T-cell (primary cell): ENCODE measurements around the gene PCDHB7. TPM values are rescaled to one million over a fixed set of nuclear protein-coding genes. Genes with fewer than 3 reads are reported as not detected.
"Not testable (repeated sequence)": the region's sequence is repeated elsewhere in the genome, so short reads cannot be mapped to it uniquely, and the experiment has no call there.

Source experiments
- ATAC-seq, 4 experiments: fragments of 200-7000 bp in 3 of 4; fragments of 150-1000 bp in 1 of 4; cut with Tn5 transposase; replicated peaks in 1 of 4; 1 replicate in 3 of 4; 2 replicates in 1 of 4; pipeline ENCODE4 v1.10.0; 2021; ENCODE audit warnings: moderate library complexity in 3 of 4, mild to moderate bottlenecking in 2 of 4, moderate number of reproducible peaks in 1 of 4
- CTCF ChIA-PET, 2 donors: fragments of 300-600 bp; sonication (Branson Sonifier 250); formaldehyde crosslinking; loops; one replicate each; lab custom pipeline; 2022; ENCODE audit warnings: antibody characterized with exemption in 2 of 2; lab: Charles Lee
- POLR2A ChIA-PET, 2 donors: fragments of 300-600 bp; sonication (Branson Sonifier 250); formaldehyde crosslinking; loops; one replicate each; lab custom pipeline; 2022; ENCODE audit warnings: antibody characterized with exemption in 2 of 2; lab: Charles Lee
- DNase-seq, 35 experiments: peaks; one replicate each; pipeline versions ENCODE4 v3.0.0 to v3.0.0-alpha.2; 2013 to 2023
- H3K27ac ChIP-seq: one replicate; pipeline ENCODE4 v1.5.1; 2013; ENCODE audit warnings: low read length
- H3K27me3 ChIP-seq, 2 experiments: replicated peaks in 1 of 2; 1 replicate in 1 of 2; 2 replicates in 1 of 2; pipeline versions ENCODE4 v1.6.1 to v1.7.0; 2013; ENCODE audit warnings: low read length in 1 of 2, mixed read lengths in 1 of 2; ENCODE audit not compliant: control insufficient read depth in 2 of 2, insufficient read depth in 2 of 2; ENCODE audit errors: extremely low read depth in 1 of 2
- H3K36me3 ChIP-seq, 2 donors: 1 replicate in 1 of 2; 2 replicates in 1 of 2; pipeline versions ENCODE4 v1.6.1 to v1.7.0; 2013; ENCODE audit warnings: low read length in 1 of 2; ENCODE audit not compliant: control insufficient read depth in 2 of 2, insufficient read depth in 1 of 2; ENCODE audit errors: extremely low read depth in 1 of 2
- H3K4me1 ChIP-seq, 2 experiments: 1 replicate in 1 of 2; 2 replicates in 1 of 2; pipeline versions ENCODE4 v1.6.1 to v1.7.0; 2013; ENCODE audit warnings: low read length in 2 of 2, mixed read lengths in 1 of 2; ENCODE audit not compliant: insufficient read depth in 2 of 2, control insufficient read depth in 1 of 2; ENCODE audit errors: extremely low read depth in 1 of 2
- H3K4me3 ChIP-seq, 2 donors: 1 replicate in 1 of 2; 2 replicates in 1 of 2; pipeline versions ENCODE4 v1.5.1 to v1.7.0; 2013; ENCODE audit warnings: mild to moderate bottlenecking in 2 of 2, low read length in 1 of 2, moderate library complexity in 1 of 2; ENCODE audit not compliant: control insufficient read depth in 1 of 2; ENCODE audit errors: extremely low read depth in 1 of 2
- H3K9me3 ChIP-seq: 2 replicates; pipeline ENCODE4 v1.7.0; 2013
- H3K27ac Mint-ChIP-seq, 2 donors: one replicate each; pipeline ENCODE4 v1.8.0; 2020 to 2021; ENCODE audit warnings: mild to moderate bottlenecking in 2 of 2, mixed read lengths in 2 of 2
- H3K27me3 Mint-ChIP-seq, 2 donors: one replicate each; pipeline ENCODE4 v1.8.0; 2021 to 2022; ENCODE audit warnings: mixed read lengths in 2 of 2
- H3K36me3 Mint-ChIP-seq: one replicate; pipeline ENCODE4 v1.8.0; 2021; ENCODE audit warnings: mixed read lengths
- H3K4me1 Mint-ChIP-seq, 3 donors: one replicate each; pipeline ENCODE4 v1.8.0; 2020 to 2022; ENCODE audit warnings: mixed read lengths in 3 of 3, mild to moderate bottlenecking in 1 of 3
- H3K4me3 Mint-ChIP-seq, 3 donors: one replicate each; pipeline ENCODE4 v1.8.0; 2020 to 2022; ENCODE audit warnings: mild to moderate bottlenecking in 3 of 3, mixed read lengths in 3 of 3, moderate library complexity in 3 of 3
- H3K9me3 Mint-ChIP-seq, 3 donors: one replicate each; pipeline ENCODE4 v1.8.0; 2020 to 2022; ENCODE audit warnings: mixed read lengths in 3 of 3
- WGBS: methylation state at CpG from one replicate; pipeline ENCODE4 v1.1.5; 2013; ENCODE audit warnings: missing lambda C conversion rate; ENCODE audit not compliant: insufficient coverage; 5-methylcytosine and 5-hydroxymethylcytosine counted together
- total RNA-seq, 35 experiments: library from RNA in 6 of 35; stranded (reverse) in 6 of 35; fragments of 120-200 nt in 1 of 35; gene quantifications; one replicate each; pipeline versions ENCODE4 v1.2.1 to v1.2.4 and lab custom pipeline; 2013 to 2026

PCDHB7 gene
- total RNA-seq, 5 donors from 2014 or later (not counting 1 experiment from before 2014, with no cell fraction given), result not detected

GRCh38 chr5:141214583-141214982 is 42.1 kb downstream of the PCDHB7 start:
- not testable (repeated sequence) for H3K36me3 Mint-ChIP-seq

GRCh38 chr5:141215504-141215903 is 43.1 kb downstream of the PCDHB7 start:
- H3K9me3 ChIP-seq, H3K4me3 ChIP-seq, H3K27ac ChIP-seq, H3K36me3 Mint-ChIP-seq, H3K4me1 ChIP-seq, POLR2A ChIA-PET, CTCF ChIA-PET, H3K36me3 ChIP-seq, ATAC-seq, H3K4me1 Mint-ChIP-seq, H3K4me3 Mint-ChIP-seq, H3K27ac Mint-ChIP-seq, DNase-seq: not testable (repeated sequence)
- H3K27me3 ChIP-seq, result peaks cover 12 to 19% of the 10 kb centered on the region in 2 experiments
- Mint-ChIP-seq H3K27me3 (peaks cover 57 to 63% of the 10 kb centered on the region in 2 donors), H3K9me3 (peaks cover 10 to 35% (median 30%) of the 10 kb centered on the region in 3 donors)
- WGBS, result 41% methylated on average over 10 of the region's 40 CpGs

More at GRCh38 chr5:141214583-141214982, 42.1 kb downstream of the PCDHB7 start:
- WGBS, result 62% methylated on average over 3 of the region's 12 CpGs
- POLR2A ChIA-PET, result interaction anchor here in 1 of 2 donors (0.6 kb wide), 1 partner anchor 299 kb away, joined by 7 read pairs; no protein-coding TSS in a partner anchor
- H3K36me3 ChIP-seq, H3K27ac ChIP-seq, H3K4me3 Mint-ChIP-seq, H3K27ac Mint-ChIP-seq, ATAC-seq, H3K9me3 ChIP-seq, CTCF ChIA-PET, DNase-seq, H3K4me1 ChIP-seq, H3K4me3 ChIP-seq, H3K4me1 Mint-ChIP-seq: not testable (repeated sequence)
- H3K27me3 Mint-ChIP-seq, result peaks cover 54 to 59% of the 10 kb centered on the region in 2 donors
- H3K27me3 ChIP-seq, result peaks cover 12 to 22% of the 10 kb centered on the region in 2 experiments
- peaks cover 7 to 28% (median 26%) of the 10 kb centered on the region in 3 donors for H3K9me3 Mint-ChIP-seq

- CTCF ChIA-PET, H3K4me3 Mint-ChIP-seq, H3K9me3 ChIP-seq, H3K36me3 ChIP-seq, ATAC-seq, H3K27ac Mint-ChIP-seq, H3K36me3 Mint-ChIP-seq, H3K4me1 ChIP-seq, DNase-seq, H3K4me1 Mint-ChIP-seq, H3K4me3 ChIP-seq, H3K27ac ChIP-seq, POLR2A ChIA-PET: not testable (repeated sequence)
- no CpG with 5 or more reads among the region's 26 CpGs for WGBS
- peaks cover 12 to 17% of the 10 kb centered on the region in 2 experiments for H3K27me3 ChIP-seq
- peaks cover 10 to 34% (median 28%) of the 10 kb centered on the region in 3 donors for H3K9me3 Mint-ChIP-seq
- H3K27me3 Mint-ChIP-seq, result peaks cover 57 to 64% of the 10 kb centered on the region in 2 donors
Observed at GRCh38 chr5:141216035-141216434, 43.6 kb downstream of the PCDHB7 start.

GRCh38 chr5:141223112-141223783 is 50.8 kb downstream of the PCDHB7 start, which contains the start of gene PCDHB14:
Gene PCDHB14 (plus strand): TSS chr5:141223343. CDS start chr5:141223506, 163 bp downstream.
- H3K9me3 Mint-ChIP-seq, result peaks cover 6 to 31% (median 25%) of the 10 kb centered on the region in 3 donors
- no peak for ATAC-seq
- no peak within 1 kb of the TSS for H3K27ac Mint-ChIP-seq
- peak in 1 of 35 experiments; percentile 40 for DNase-seq
- Histone ChIP-seq H3K4me3 (no peak within 1 kb of the TSS), H3K9me3 (no peaks in the 10 kb centered on the region), H3K27me3 (peaks cover 4 to 24% of the 10 kb centered on the region in 2 experiments), H3K27ac (no peak within 1 kb of the TSS), H3K36me3 (no peaks in the 10 kb centered on the region), H3K4me1 (no peaks in the 10 kb centered on the region)
- peaks cover 57 to 64% of the 10 kb centered on the region in 2 donors for H3K27me3 Mint-ChIP-seq
- 29% methylated on average over 14 of the region's 15 CpGs for WGBS
- peaks cover 3% of the 10 kb centered on the region for H3K36me3 Mint-ChIP-seq
- CTCF ChIA-PET, result interaction anchor here (1.2 to 1.5 kb wide), 4 partner anchors 9 to 341 kb away, joined by 3 to 16 read pairs (median 4); no protein-coding TSS in a partner anchor
- peaks cover 0 to 7% (median 6%) of the 10 kb centered on the region in 3 donors for H3K4me1 Mint-ChIP-seq
- POLR2A ChIA-PET, result no interaction called here
- peak within 1 kb of the TSS in 2 of 3 donors; percentile 4 to 26 for H3K4me3 Mint-ChIP-seq

GRCh38 chr5:141224844-141225243 is 52.4 kb downstream of the PCDHB7 start:
- H3K36me3 ChIP-seq, H3K27ac ChIP-seq, H3K27ac Mint-ChIP-seq, H3K4me3 Mint-ChIP-seq, ATAC-seq, DNase-seq, H3K4me3 ChIP-seq, H3K4me1 Mint-ChIP-seq, POLR2A ChIA-PET, H3K9me3 ChIP-seq, H3K36me3 Mint-ChIP-seq, H3K4me1 ChIP-seq, CTCF ChIA-PET: not testable (repeated sequence)
- WGBS, result 25% methylated on average over 11 of the region's 40 CpGs
- Mint-ChIP-seq H3K9me3 (peaks cover under 1 to 24% (median 14%) of the 10 kb centered on the region in 3 donors), H3K27me3 (peaks cover 44 to 54% of the 10 kb centered on the region in 2 donors)
- H3K27me3 ChIP-seq, result peaks cover 4 to 19% of the 10 kb centered on the region in 2 experiments

- H3K36me3 Mint-ChIP-seq, H3K4me3 Mint-ChIP-seq, H3K4me1 ChIP-seq, H3K4me3 ChIP-seq, ATAC-seq, H3K9me3 ChIP-seq, H3K36me3 ChIP-seq, H3K27ac ChIP-seq, CTCF ChIA-PET, H3K27ac Mint-ChIP-seq, H3K4me1 Mint-ChIP-seq, POLR2A ChIA-PET, DNase-seq: not testable (repeated sequence)
- peaks cover 0 to 18% (median 10%) of the 10 kb centered on the region in 3 donors for H3K9me3 Mint-ChIP-seq
- H3K27me3 Mint-ChIP-seq, result peaks cover 38 to 48% of the 10 kb centered on the region in 2 donors
- WGBS, result 47% methylated on average over 11 of the region's 30 CpGs
- H3K27me3 ChIP-seq, result peaks cover 4 to 19% of the 10 kb centered on the region in 2 experiments
Observed at GRCh38 chr5:141225421-141225820, 53.0 kb downstream of the PCDHB7 start.
